Measurements from ENCODE around the gene SLAIN1.
"Not testable (repeated sequence)": the region's sequence is repeated elsewhere in the genome, so short reads cannot be mapped to it uniquely, and the experiment has no call there.

The SLAIN1 gene

GRCh38 chr13:77697217-77698103 is at the start of gene SLAIN1:
SLAIN1 (plus strand) TSS chr13:77697687; CDS start chr13:77697914, 227 bp downstream.
- peak; percentile 76 for DNase-seq

- no peak for DNase-seq
Measured at GRCh38 chr13:77650409-77650808, 47.1 kb upstream of the SLAIN1 start.

- DNase-seq, result no peak
Measured at GRCh38 chr13:77653301-77653700, 44.2 kb upstream of the SLAIN1 start.

- not testable (repeated sequence) for DNase-seq
Measured at GRCh38 chr13:77660016-77660415, 37.5 kb upstream of the SLAIN1 start.

- no peak for DNase-seq
Measured at GRCh38 chr13:77660841-77661250, 36.6 kb upstream of the SLAIN1 start.

GRCh38 chr13:77662301-77662700 is 35.2 kb upstream of the SLAIN1 start:
- not testable (repeated sequence) for DNase-seq

- DNase-seq, result not testable (repeated sequence)
Measured at GRCh38 chr13:77662831-77663230, 34.7 kb upstream of the SLAIN1 start.

GRCh38 chr13:77674852-77675251 is 22.6 kb upstream of the SLAIN1 start:
- no peak for DNase-seq

GRCh38 chr13:77678691-77679235 is 18.7 kb upstream of the SLAIN1 start:
- no peak for DNase-seq

GRCh38 chr13:77687799-77688198 is 9.7 kb upstream of the SLAIN1 start:
- no peak for DNase-seq

GRCh38 chr13:77691871-77692270 is 5.6 kb upstream of the SLAIN1 start:
- DNase-seq, result no peak

- no peak for DNase-seq
Measured at GRCh38 chr13:77692746-77693448, 4.6 kb upstream of the SLAIN1 start.

GRCh38 chr13:77693449-77693940 is 4.0 kb upstream of the SLAIN1 start:
- no peak for DNase-seq

- DNase-seq, result no peak
Measured at GRCh38 chr13:77696006-77696878, 1.2 kb upstream of the SLAIN1 start.

GRCh38 chr13:77696879-77697216 is 639 bp upstream of the SLAIN1 start:
- DNase-seq, result no peak

- DNase-seq, result peak; percentile 49
Measured at GRCh38 chr13:77698201-77699058, 943 bp downstream of the SLAIN1 start.

GRCh38 chr13:77699059-77699680 is 1.7 kb downstream of the SLAIN1 start:
- no peak for DNase-seq

- DNase-seq, result no peak
Measured at GRCh38 chr13:77701305-77701704, 3.8 kb downstream of the SLAIN1 start.

- DNase-seq, result no peak
Measured at GRCh38 chr13:77702366-77702765, 4.9 kb downstream of the SLAIN1 start.

- DNase-seq, result no peak
Measured at GRCh38 chr13:77703408-77703807, 5.9 kb downstream of the SLAIN1 start.

- DNase-seq, result no peak
Measured at GRCh38 chr13:77714119-77714755, 16.8 kb downstream of the SLAIN1 start.
